Measurements from ENCODE around the gene MMEL1.

DNA sequence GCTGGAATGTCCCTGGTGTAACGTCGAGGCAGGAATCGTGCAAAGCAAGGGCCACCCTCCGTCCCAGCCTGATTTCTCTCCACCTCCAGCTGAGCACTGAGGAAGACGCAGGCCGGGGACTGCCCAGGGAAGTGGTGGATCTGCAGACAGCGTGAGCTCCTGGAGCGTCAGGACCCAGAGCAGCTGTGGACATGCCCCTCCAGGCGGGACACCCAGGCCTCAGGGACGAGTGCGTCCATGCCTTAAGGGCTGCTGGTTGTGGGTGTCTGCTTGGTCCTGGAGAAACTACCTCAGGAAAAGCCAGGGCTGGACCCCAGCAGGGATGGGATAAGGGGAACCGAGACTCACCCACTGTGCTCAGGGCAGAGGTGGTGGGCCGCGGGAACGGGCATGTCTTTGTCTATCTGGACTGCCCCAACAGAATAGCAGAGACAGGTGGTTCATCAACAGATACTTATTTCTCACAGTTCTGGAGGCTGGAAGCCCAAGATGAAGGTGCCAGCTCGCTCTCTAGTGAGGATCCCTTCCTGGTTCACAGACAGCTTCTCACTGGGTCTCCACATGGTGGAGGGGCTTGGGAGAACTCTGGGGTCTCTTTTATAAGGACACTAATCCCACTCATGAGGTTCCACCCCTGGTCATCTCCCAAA is 5.8 kb upstream of the MMEL1 start:
- TF ChIP-seq, protein P1, sequence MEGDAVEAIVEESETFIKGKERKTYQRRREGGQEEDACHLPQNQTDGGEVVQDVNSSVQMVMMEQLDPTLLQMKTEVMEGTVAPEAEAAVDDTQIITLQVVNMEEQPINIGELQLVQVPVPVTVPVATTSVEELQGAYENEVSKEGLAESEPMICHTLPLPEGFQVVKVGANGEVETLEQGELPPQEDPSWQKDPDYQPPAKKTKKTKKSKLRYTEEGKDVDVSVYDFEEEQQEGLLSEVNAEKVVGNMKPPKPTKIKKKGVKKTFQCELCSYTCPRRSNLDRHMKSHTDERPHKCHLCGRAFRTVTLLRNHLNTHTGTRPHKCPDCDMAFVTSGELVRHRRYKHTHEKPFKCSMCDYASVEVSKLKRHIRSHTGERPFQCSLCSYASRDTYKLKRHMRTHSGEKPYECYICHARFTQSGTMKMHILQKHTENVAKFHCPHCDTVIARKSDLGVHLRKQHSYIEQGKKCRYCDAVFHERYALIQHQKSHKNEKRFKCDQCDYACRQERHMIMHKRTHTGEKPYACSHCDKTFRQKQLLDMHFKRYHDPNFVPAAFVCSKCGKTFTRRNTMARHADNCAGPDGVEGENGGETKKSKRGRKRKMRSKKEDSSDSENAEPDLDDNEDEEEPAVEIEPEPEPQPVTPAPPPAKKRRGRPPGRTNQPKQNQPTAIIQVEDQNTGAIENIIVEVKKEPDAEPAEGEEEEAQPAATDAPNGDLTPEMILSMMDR (IDR thresholded peaks at IDR 0.05; ENCODE audit: low read length) = no peak
- TF ChIP-seq EZH2 (optimal IDR thresholded peaks at IDR 0.05; ENCODE audit: low read depth, low read length) (no peak), EZH2phosphoT487 (IDR thresholded peaks at IDR 0.05; ENCODE audit: low read length) (no peak)
